GM19397 (cell line): ENCODE results near the gene LDHAL6A.

Experiments
- ATAC-seq: cut with Tn5 transposase; IDR thresholded peaks from one replicate; pipeline ENCODE4 v1.9.1; 2021; ENCODE audit warnings: mild to moderate bottlenecking, moderate library complexity; ENCODE audit not compliant: unreplicated experiment

The LDHAL6A gene

GRCh38 chr11:18490319-18490718 is 34.7 kb downstream of the LDHAL6A start:
- ATAC-seq, result no peak

- no peak for ATAC-seq
Observed at GRCh38 chr11:18490736-18491485, 35.3 kb downstream of the LDHAL6A start.

GRCh38 chr11:18491924-18492323 is 36.3 kb downstream of the LDHAL6A start:
- no peak for ATAC-seq

- no peak for ATAC-seq
Observed at GRCh38 chr11:18492888-18493287, 37.2 kb downstream of the LDHAL6A start.

GRCh38 chr11:18493310-18493709 is 37.7 kb downstream of the LDHAL6A start:
- ATAC-seq, result no peak

- ATAC-seq, result no peak
Observed at GRCh38 chr11:18495271-18495670, 39.6 kb downstream of the LDHAL6A start.

- no peak for ATAC-seq
Observed at GRCh38 chr11:18495703-18496102, 40.0 kb downstream of the LDHAL6A start.

GRCh38 chr11:18498039-18498438 is 42.4 kb downstream of the LDHAL6A start:
- no peak for ATAC-seq

- ATAC-seq, result no peak
Observed at GRCh38 chr11:18501629-18502028, 46.0 kb downstream of the LDHAL6A start.

- ATAC-seq, result no peak
Observed at GRCh38 chr11:18502352-18502751, 46.7 kb downstream of the LDHAL6A start.

GRCh38 chr11:18521122-18521521 is 65.5 kb downstream of the LDHAL6A start:
- ATAC-seq, result no peak

- no peak for ATAC-seq
Observed at GRCh38 chr11:18522388-18522787, 66.7 kb downstream of the LDHAL6A start.

- ATAC-seq, result no peak
Observed at GRCh38 chr11:18523084-18523483, 67.4 kb downstream of the LDHAL6A start.

- no peak for ATAC-seq
Observed at GRCh38 chr11:18524248-18524647, 68.6 kb downstream of the LDHAL6A start.

GRCh38 chr11:18526130-18526520 is 70.5 kb downstream of the LDHAL6A start:
- no peak for ATAC-seq

GRCh38 chr11:18526521-18527296 is 71.1 kb downstream of the LDHAL6A start, which contains the start of gene TSG101:
Gene TSG101, minus strand, starts transcription at chr11:18526942. Its CDS starts 126 bp downstream, at chr11:18526816.
- ATAC-seq, result peak; percentile 98

- ATAC-seq, result no peak
Observed at GRCh38 chr11:18527512-18527911, 71.9 kb downstream of the LDHAL6A start.
